ENCODE results near the gene DUSP16.
"Not testable (repeated sequence)": the region's sequence is repeated elsewhere in the genome, so short reads cannot be mapped to it uniquely, and the experiment has no call there.

Gene DUSP16

DNA sequence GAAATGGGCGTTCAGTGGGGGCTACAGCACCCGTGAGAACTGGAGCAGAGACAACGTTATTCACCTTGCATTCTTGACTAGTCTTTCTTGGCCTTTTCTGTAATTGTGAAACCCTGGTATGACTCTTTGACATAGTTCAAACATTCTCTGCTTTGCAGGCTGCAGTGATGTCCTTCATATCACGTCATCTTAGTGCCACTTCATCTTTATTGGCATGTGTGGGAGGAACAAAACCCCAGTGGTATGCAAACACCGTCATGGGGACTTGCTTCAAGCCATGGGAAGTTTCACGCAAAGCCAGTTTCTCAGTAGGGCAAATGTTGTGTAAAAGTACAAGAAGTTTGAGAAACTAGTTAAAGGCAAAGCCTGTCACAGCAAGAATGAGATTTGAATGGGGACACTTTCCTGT is 20.2 kb upstream of the DUSP16 start:
- no peak for DNase-seq

DNA sequence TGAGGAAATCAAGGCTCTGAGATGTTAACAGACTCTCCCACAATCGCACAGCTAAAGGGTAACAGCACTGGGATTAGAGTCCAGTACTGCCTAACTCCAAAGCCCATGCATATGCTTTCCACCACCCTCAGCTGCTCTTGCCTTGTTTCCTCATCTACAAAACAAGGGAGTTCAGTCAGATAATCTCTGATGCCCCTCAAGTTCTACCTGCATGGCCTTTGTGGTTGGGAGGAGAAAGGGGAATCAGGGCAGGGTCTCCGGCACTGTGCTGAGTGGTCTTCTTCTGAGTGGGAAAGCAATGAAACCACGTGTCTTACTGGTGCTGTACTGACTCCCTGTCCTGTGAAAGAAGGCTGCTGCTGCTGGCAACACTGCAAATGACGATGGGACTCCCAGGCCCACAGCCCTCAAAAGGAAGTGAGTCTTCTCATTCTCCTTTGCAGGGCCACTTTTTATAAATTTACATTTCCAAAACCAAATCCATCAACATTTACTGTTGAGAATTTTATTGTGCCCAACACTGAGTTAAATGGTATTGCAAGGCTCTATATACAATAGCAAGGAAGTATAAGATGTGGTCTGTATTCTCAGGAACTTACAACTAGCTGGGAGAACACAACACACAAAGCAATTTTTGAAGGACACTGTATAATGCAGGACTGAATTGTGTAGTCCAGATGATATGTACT is 19.7 kb upstream of the DUSP16 start:
- DNase-seq, result no peak

DNA sequence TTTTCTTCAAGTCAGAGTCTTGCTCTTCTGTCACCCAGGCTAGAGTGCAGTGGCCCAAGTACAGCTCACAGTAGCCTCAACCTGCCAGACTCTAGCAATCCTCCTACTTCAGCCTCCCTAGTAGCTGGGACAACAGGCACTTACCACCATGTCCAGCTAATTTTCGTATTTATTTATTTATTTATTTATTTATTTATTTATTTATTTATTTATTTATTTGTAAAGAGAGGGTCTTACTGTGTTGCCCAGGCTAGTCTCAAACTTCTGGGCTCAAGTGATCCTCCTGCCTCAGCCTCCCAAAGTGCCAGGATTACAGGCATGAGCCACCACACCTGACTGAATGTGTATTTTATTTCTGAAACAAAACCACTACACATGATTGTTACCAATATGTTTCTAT is 18.1 kb upstream of the DUSP16 start:
- DNase-seq, result not testable (repeated sequence)

DNA sequence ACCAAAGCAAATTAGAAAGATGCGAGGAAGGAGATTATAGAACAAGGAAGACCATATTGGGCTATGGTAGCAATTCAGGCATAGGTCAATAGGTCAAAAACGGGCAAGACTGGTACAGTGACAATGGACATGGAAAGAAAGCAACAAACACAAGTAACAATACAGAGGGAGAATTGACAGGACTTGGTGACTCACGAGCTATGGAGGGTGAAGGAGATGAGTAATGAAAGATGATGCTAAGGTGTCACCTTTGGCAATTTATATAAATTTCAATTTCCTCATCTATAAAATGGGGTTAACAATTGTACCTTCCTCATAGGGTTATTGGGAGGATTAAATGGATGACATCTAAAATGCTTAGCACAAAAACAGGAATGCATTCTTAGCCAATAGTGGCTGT is 15.1 kb upstream of the DUSP16 start:
- DNase-seq, result no peak

DNA sequence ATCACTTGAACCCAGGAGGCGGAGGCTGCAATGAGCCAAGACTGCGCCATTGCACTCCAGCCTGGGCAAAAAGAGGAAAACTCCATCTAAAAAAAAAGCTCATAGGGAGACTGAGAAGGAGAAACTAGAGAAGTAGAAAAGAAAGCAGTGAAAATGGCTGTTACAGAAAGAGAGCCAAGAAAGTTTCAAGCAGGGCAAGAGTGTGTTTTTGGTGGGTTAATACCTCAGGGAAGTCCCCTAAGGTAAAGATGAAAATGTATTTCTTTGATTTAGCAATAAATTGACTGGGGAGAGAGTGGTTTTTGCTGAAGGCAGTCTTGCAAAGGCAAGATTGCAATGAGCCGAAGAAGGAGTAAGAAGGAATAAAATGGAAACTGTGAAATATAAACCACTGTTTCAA is 10.0 kb upstream of the DUSP16 start:
- DNase-seq, result no peak

DNA sequence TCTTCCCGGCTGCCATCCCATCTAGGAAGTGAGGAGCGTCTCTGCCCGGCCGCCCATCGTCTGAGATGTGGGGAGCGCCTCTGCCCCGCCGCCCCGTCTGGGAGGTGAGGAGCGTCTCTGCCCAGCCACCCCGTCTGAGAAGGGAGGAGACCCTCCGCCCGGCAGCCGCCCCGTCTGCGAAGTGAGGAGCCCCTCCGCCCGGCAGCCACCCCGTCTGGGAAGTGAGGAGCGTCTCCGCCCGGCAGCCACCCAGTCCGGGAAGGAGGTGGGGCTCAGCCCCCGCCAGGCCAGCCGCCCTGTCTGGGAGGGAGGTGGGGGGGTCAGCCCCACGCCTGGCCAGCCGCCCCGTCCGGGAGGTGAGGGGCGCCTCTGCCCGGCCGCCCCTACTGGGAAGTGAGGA is 3.3 kb upstream of the DUSP16 start:
- not testable (repeated sequence) for DNase-seq

DNA sequence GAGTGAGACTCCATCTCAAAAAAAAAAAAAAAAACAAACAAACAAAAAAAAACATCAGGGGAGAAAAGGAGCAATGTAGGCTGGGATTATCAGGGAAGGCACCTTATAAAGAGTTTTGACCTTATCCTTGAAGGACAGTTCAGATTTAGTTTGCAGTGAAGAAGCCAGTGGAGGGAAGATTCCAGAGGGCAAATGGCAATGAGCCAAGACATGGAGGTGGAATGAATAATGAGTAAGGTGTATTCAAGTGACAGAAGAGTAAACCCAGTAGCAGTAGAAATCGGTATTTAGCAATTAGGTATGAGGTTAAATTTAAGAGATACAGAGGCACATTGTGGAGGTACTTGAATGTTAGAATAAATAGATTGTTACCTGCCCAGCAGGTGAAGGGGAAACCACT is 2.2 kb upstream of the DUSP16 start:
- no peak for DNase-seq

DNA sequence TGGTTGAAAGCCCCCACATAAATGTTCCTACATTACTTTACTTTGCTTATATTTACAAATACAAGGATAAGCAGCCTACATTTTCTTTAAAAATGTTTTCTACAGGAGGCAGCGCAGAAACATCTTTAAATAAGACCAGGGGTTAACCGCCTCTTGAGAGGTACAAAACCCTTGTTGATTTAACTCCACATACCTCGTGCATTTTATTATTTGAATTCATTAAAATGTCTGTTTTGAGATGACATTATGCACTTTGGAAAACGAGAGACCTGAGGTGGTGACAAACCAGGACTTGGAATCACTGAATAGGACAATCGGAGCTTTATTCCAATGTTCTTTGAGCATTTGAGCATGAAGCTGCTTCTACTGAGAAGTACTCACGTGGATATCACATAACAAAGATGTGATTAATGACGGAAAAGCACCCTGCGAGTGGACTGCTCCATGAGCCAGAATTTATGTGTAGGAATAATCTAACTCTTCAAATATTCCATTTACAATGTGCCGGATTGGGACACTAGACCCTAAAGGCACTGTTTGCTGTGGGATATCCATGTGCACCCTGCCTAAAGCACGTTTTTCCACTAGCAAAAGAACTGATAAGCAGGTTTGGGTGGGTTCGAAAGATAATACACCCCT is 746 bp upstream of the DUSP16 start:
- DNase-seq, result no peak

DNA sequence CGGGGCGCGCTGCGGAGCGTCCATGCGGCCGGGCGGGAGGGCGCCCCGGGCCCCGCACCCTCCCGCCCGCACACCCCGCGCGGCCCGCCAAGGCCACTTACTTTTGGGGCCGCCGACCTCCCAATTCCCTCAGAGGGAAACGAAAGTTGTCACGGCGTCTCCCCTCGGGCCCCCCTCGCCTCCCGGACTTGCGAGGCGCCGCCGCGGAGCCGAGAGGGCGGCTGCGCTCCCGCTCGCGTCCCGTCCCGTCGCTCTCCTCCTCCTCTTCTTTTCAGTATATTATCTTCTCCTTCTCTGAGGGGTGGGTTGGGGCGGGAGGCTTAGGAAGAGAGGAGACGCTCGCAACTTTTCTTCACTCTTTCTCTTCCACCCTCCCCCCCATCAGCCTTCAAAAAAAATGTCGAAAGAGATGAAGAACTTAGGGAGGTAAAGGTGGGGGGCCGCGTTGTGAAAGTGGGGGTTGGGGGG is 613 bp downstream of the DUSP16 start:
- no peak for DNase-seq

DNA sequence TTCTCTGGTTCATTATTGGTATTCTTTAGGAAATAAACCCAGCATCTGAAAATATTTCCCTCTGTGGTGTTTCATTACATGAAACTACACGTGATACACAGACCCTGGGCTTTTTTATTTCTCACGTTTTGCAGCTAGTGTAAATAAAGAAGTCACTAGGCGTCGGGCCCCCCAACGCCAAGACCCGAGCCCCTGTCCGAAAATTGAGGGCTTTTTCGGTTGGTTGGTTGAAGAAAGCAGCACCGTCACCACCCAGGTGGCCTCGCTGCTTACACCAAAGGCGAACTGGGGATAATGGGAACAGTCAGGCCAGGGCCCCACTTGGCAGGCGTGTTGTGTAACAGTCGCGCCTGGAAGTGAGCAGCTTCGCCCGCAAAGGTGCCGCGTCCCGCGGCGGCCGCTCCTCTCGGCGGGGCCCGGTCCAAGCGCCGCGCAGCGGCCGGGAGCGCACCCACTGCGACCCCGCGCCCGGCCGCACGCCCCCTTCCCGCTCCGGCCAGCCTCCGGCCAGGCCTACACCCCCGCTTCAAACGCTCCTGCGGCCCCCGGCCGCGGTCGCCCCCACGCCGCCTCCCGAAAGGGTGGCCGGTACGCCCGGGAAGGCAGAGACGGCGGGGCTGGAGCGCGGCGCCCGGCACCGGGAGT is 1.2 kb downstream of the DUSP16 start:
- no peak for DNase-seq

DNA sequence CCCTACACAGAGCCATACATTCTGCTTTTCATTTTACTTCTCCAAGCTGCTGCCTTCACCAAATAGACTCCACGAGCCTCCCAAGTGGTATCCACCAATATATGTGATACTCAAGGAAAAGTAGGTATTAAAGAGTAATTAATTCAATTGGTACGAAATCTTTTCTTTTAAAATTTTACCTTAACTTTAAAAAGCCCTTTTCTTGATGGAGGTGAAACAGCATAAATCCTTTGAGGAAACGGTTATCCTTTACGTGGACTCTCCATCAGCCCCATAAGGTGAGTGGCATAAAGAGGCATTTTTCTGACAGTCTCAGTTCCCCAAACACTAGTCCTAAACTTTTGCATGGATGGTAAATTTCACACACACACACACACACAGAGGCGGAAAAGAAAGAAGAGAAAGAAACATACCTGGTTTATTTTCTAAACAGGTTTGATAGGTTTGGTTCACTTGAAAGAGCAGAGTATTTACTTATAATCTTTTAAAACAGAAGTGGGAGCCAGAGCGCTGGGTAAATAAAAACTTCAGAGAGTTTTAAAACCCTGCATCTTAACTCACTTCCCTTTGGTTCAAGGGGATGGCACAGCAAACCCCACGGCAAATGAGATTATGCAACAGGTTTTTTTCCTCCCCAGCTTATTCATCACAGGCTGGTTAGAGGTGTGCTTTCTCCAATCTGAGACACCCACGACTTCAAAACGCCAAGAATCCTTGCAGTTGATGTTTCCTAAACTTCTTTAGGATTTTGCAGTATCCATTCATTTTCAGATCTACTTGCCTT is 1.9 kb downstream of the DUSP16 start:
- no peak for DNase-seq

DNA sequence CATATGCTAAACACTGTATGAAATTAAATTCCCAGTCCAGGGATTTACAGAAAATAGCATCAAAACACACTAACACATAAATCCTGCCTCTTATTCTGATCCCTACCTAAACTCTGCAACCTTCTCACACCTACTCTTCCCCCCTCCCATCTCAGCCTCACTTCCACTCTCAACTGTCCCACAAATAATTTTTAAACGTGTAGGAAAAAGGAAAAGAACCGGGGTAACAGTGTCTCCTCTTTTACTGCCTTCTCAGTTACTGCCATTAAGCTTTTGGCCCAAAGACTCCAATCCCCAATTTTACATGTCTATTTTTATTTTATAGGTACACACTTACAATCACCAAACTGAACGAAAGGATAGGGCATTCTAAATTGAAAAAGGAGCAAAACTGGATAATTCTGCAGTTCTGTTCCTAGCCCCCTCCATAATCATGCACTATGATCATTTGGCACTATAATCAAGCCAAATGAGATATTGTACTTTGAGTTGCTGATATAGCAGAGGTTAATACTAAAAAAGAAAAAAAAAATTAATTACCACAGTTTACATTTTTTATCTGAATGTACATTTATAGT is 2.9 kb downstream of the DUSP16 start:
- no peak for DNase-seq

DNA sequence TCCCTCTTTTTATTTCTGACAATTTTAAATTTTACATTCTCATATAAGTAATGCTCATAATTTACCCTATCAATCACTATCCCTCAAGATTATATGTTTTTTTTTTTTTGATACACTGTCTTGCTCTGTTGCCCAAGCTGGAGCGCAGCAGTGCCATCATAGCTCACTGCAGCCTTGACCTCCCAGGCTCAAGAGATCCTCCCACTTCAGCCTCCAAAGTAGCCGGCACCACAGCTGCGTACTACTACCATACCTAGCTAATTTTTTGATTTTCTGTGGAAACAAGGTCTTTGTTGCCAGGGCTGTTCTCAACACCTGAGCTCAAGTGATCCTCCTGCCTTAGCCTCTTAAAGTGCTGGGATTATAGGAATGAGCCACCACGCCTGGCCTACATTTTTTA is 4.4 kb downstream of the DUSP16 start:
- DNase-seq, result no peak

DNA sequence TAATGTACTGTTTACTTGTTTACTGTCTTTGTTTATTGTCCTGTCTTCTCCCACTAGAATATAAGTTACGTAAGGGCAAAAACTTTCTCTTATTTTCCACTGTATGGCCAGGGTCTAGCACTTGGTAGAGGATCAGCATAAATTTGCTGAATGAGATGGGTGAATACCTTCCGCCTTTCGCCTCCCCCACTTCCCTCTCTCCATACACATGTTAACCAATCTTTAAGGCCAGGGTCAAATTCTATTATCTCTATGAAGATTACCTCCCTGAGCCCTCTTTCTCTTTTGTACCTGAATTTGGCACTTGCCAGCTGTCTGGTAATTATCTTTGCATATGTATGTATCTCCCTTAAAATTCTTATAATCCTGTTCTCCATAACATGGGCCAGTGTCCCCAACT is 4.9 kb downstream of the DUSP16 start:
- DNase-seq, result no peak

DNA sequence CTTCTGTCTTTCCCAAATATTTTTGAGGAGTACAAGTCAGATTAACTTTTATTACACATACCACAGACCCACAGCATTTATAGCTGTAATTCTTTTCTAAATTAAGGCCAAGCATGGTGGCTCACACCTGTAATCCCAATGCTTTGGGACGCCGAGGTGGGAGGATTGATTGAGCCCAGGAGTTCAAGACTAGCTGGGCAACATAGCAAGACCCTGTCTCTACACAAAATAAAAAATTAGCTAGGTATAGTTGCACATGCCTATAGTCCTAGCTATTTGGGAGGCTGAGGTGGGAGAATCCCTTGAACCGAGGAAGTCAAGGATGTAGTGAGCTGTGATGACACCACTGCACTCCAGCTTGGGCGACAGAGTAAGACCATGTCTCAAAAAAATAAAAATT is 7.0 kb downstream of the DUSP16 start:
- DNase-seq, result no peak

DNA sequence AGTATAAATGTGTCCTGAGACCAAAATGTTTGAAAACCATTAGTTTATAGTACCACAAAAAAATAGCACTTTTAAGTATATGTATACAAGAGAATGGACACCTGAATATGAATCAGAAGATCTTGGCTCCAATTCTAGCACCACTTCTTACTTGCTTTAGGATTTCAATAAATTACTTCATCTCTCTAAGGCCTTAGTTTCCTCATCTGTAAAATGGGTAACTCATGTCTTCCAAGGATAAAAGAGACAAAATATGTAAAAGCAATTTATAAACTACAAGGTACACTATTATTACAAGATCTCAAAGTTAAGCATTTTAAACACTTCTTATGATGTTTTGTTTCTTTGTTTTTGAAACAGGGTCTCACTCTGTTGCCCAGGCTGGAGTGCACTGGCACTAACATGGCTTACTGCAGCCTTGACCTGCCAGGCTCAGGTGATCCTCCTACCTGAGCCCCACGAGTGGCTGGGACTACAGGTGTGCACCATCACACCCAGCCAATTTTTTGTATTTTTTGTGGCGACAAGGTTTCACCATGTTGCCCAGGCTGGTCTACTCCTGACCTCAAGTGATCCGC is 9.4 kb downstream of the DUSP16 start:
- no peak for DNase-seq

DNA sequence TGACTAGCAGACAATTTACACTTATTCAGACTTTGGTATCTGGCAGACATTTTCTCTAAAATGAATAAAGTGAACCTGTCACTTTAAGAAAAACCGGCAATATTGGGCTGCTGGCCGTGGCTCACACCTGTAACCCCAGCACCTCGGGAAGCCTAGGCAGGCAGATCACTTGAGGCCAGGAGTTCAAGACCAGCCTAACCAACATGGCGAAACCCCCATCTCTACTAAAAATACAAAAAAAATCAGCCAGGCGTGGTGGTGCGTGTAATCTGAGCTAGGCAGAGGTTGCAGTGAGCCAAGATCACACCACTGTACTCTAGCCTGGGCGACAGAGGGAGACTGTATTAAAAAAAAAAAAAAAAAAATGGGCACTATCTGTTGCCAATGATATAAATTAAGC is 11.5 kb downstream of the DUSP16 start:
- no peak for DNase-seq

DNA sequence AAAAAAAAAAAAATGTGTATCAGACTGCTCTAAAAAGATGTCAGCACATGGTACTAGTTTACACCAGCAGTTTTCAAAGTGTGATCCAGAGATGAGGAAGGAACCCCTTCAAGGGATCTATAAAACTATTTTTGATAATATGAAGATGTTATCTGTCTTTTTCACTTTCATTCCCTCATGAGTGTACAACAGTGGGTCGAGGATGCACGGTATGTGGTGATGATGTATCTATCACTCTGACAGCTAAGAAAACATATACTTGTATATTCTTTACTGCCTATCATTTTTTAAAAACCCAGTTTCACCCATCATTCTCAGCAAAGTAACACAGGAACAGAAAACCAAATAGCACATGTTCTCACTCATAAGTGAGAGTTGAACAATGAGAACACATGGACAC is 12.4 kb downstream of the DUSP16 start:
- no peak for DNase-seq

DNA sequence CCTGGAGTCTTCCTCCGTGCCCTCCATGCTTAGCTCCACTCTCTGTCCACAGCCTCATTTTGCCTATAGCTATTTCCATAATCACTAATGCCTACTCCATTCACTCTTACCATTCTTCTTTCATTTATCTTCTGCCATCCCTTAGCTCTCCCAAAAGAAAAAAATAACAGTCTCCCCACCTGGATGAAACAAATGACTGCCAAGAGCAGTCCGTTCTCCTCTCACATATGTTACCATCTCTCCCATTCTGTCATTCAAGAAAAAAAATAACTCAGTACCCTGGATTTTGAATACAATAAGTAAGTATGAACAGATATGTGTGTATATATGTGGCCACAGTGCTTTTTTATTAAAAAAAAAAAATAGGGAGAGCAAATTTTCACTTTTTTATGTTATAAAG is 13.2 kb downstream of the DUSP16 start:
- no peak for DNase-seq

DNA sequence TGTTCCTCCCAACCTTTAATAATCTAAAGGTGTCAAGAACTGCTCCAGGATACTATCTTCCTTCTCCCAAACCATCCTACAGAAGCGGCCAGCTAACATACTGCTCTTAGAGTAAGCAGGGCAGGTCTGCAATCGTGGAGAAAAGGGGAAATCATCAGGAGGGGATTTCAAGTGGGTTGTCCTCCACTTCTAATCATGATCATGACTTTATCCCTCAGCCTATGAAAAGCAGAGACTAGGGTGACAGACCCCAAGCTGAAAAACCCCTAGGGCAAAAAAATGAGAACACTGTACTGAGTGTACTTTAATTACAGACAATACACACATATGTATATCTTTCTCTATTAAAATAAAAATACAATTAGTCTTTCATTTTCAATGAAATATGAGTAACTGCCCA is 13.9 kb downstream of the DUSP16 start:
- DNase-seq, result no peak

DNA sequence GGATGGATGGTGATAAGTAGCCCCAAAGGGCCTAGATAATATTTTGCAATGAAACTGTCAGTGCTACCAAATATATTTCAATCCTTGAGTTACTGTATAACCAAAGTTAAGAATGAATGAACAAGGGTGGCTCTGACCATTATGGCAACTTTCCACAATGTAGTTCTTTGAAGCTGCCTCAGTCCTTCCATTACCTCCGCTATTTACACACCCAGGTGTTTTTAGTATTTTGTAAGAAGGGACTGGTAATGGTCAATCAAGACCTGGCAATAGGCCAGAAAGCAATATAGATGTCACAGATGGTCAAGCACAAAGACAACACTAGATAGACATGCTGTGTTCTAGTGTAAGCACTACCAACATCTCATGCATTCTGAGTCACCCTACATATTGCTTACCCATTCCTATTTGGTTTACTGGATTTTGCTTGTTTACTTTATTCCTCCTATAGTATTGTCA is 16.3 kb downstream of the DUSP16 start:
- DNase-seq, result no peak

DNA sequence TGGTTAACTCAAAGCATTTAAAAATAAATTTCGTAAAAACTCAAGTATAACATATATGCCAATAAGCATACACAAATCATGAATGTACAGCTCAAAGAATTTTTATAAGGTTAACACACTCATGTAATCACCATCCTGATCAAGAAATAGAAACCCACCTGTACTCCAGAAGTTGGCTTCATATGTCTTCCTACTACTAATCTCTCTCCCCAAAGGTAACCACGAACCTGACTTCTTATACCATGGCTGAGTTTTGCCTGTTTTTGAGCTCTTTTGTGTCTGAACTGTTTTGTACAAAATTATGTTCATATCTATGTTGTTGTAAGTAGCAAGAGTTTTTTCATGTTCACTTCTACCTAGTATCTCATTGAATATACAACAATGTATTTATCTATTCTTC is 18.7 kb downstream of the DUSP16 start:
- no peak for DNase-seq

DNA sequence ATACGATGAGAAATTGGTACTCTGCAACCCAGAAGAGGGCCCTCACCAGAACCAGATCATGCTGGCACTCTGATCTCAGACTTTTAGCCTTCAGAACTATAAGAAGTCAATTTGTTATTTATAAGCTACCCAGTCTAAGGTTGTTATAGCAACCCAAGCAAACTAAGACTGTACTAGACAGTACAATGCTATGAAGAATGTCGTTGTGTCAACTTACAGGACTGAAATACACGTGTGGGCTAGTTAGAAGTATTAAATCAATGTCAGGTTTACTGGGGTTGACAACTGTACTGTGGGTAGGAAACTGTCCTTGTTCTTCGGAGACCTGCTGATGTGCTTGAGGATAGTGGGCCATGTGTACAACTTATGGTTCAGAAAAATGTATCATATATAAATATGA is 19.7 kb downstream of the DUSP16 start:
- DNase-seq, result no peak
